ENCODE data around the gene CDK19. TPM values are rescaled to one million over a fixed set of nuclear protein-coding genes. Genes with fewer than 3 reads are reported as not detected.

The CDK19 gene
- total and polyA plus RNA-seq, 2 of the 13 experiments (the other 11 are each of a cell fraction or from before 2014, with no cell fraction given): 13.4 to 27.0 TPM

- intact Hi-C loops (cut with micrococcal nuclease; ENCODE audit: unreplicated experiment) (no loop called here), in situ Hi-C loops (cut with HindIII; ENCODE audit: extremely low pct_ligation_motif_present, low pct_unique_long_range_greater_than_20kb) (no loop called here)
- ATAC-seq: no peak
- no peak for DNase-seq (ENCODE audit: low spot score)
- FAIRE-seq: no peak
- Histone ChIP-seq H4K20me1 (ENCODE audit: insufficient read depth, low read length) (no peaks in the 10 kb centered on the region), H2AFZ (ENCODE audit: low read length) (no peak overlapping the region), H3K36me3 (replicated peaks in 1 of 2; ENCODE audit: control insufficient read depth in 1 of 2, insufficient read depth in 2 of 2, low read length in 2 of 2) (no peaks in the 10 kb centered on the region), H3K79me2 (ENCODE audit: insufficient read depth, low read length) (peaks cover 54% of the 10 kb centered on the region), H3K9me3 (ENCODE audit: low read length) (no peaks in the 10 kb centered on the region), H3K4me3 (replicated peaks in 1 of 3; ENCODE audit: insufficient read depth in 1 of 3, low read depth in 2 of 3, low read length in 3 of 3) (no peak overlapping the region), H3K9ac (ENCODE audit: insufficient read depth, low read depth, low read length) (no peak overlapping the region), H3K4me2 (ENCODE audit: low read depth, low read length) (0 out of 2 replicates have a peak overlapping the region, but pooled peaks have one; percentile 39), H3K27me3 (ENCODE audit: control insufficient read depth in 1 of 2, insufficient read depth in 2 of 2, low read length in 2 of 2) (no peaks in the 10 kb centered on the region), H3K27ac (ENCODE audit: extremely low read length, insufficient read depth, low read length) (no peak overlapping the region), H3K4me1 (ENCODE audit: insufficient read depth, low read length) (peaks cover 21% of the 10 kb centered on the region)
- ChIA-PET POLR2A (interaction anchor here (0.7 to 2.6 kb wide), 3 partner anchors 14 to 74 kb away, joined by 3 to 13 read pairs (median 6); partner anchors contain the start of genes AMD1 and CDK19), CTCF (ENCODE audit: low intra/inter-chr PET ratio, low total read pairs) (no interaction called here)
- TF ChIP-seq ZNF337 (CRISPR knock-in tag; IDR thresholded peaks at IDR 0.05; ENCODE audit: borderline replicate concordance, low read depth): no peak
- TF ChIP-seq MZF1 (CRISPR knock-in tag; IDR thresholded peaks at IDR 0.05; ENCODE audit: borderline replicate concordance): no peak
- TF ChIP-seq PITX1 (CRISPR knock-in tag; IDR thresholded peaks at IDR 0.05): no peak
- TF ChIP-seq ONECUT2 (CRISPR knock-in tag; IDR thresholded peaks at IDR 0.05): no peak
- no TSS peak for BruUV-seq (replicated peaks)
- 94% methylated on average over 5 of the region's 5 CpGs for WGBS (ENCODE audit: low lambda C conversion rate)
Measured at GRCh38 chr6:110800196-110800838, 15.0 kb downstream of the CDK19 start.

- no peak for FAIRE-seq
- no peak for TF ChIP-seq JDP2 (CRISPR knock-in tag; IDR thresholded peaks at IDR 0.05; ENCODE audit: borderline replicate concordance)
- no peak for TF ChIP-seq TBX3 (IDR thresholded peaks at IDR 0.05; ENCODE audit: borderline replicate concordance)
- TF ChIP-seq, protein P1, sequence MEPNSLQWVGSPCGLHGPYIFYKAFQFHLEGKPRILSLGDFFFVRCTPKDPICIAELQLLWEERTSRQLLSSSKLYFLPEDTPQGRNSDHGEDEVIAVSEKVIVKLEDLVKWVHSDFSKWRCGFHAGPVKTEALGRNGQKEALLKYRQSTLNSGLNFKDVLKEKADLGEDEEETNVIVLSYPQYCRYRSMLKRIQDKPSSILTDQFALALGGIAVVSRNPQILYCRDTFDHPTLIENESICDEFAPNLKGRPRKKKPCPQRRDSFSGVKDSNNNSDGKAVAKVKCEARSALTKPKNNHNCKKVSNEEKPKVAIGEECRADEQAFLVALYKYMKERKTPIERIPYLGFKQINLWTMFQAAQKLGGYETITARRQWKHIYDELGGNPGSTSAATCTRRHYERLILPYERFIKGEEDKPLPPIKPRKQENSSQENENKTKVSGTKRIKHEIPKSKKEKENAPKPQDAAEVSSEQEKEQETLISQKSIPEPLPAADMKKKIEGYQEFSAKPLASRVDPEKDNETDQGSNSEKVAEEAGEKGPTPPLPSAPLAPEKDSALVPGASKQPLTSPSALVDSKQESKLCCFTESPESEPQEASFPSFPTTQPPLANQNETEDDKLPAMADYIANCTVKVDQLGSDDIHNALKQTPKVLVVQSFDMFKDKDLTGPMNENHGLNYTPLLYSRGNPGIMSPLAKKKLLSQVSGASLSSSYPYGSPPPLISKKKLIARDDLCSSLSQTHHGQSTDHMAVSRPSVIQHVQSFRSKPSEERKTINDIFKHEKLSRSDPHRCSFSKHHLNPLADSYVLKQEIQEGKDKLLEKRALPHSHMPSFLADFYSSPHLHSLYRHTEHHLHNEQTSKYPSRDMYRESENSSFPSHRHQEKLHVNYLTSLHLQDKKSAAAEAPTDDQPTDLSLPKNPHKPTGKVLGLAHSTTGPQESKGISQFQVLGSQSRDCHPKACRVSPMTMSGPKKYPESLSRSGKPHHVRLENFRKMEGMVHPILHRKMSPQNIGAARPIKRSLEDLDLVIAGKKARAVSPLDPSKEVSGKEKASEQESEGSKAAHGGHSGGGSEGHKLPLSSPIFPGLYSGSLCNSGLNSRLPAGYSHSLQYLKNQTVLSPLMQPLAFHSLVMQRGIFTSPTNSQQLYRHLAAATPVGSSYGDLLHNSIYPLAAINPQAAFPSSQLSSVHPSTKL (CRISPR knock-in tag; IDR thresholded peaks at IDR 0.05): peak; percentile 84
- TF ChIP-seq NR2F6 (IDR thresholded peaks at IDR 0.05): no peak
- 0 out of 2 replicates have a peak, but pooled peaks have one; percentile 25 for TF ChIP-seq NR2F6 (CRISPR knock-in tag; IDR thresholded peaks at IDR 0.05)
- TF ChIP-seq FOXP1 (IDR thresholded peaks at IDR 0.05): no peak
- 0 out of 2 replicates have a peak, but pooled peaks have one; percentile 13 for TF ChIP-seq FOXP1 (CRISPR knock-in tag; IDR thresholded peaks at IDR 0.05)
- TF ChIP-seq HMG20A (CRISPR knock-in tag; IDR thresholded peaks at IDR 0.05; ENCODE audit: borderline replicate concordance): peak; percentile 29; the same call in 1 of the 2 replicates
- no peak for TF ChIP-seq ZNF607 (CRISPR knock-in tag; IDR thresholded peaks at IDR 0.05; ENCODE audit: borderline replicate concordance)
- TF ChIP-seq MYNN (CRISPR knock-in tag; IDR thresholded peaks at IDR 0.05; ENCODE audit: low read depth): no peak
- no peak for TF ChIP-seq ZBTB7A (CRISPR knock-in tag; IDR thresholded peaks at IDR 0.05)
- TF ChIP-seq KDM5B (CRISPR knock-in tag; IDR thresholded peaks at IDR 0.05; ENCODE audit: borderline replicate concordance): no peak
- TF ChIP-seq SAP130 (CRISPR knock-in tag; IDR thresholded peaks at IDR 0.05; ENCODE audit: low read depth): 0 out of 2 replicates have a peak, but pooled peaks have one; percentile 25
Measured at GRCh38 chr6:110799655-110800054, 15.6 kb downstream of the CDK19 start.

More at GRCh38 chr6:110799655-110800054, 15.6 kb downstream of the CDK19 start:
- Histone ChIP-seq H2AFZ (ENCODE audit: low read length) (no peak overlapping the region), H3K27ac (ENCODE audit: extremely low read length, insufficient read depth, low read length) (no peak overlapping the region), H3K4me3 (replicated peaks in 1 of 3; ENCODE audit: insufficient read depth in 1 of 3, low read depth in 2 of 3, low read length in 3 of 3) (no peak overlapping the region), H3K4me2 (ENCODE audit: low read depth, low read length) (peak overlapping the region; percentile 39; the same call in 1 of the 2 replicates), H4K20me1 (ENCODE audit: insufficient read depth, low read length) (no peaks in the 10 kb centered on the region), H3K9me3 (ENCODE audit: low read length) (no peaks in the 10 kb centered on the region), H3K36me3 (replicated peaks in 1 of 2; ENCODE audit: control insufficient read depth in 1 of 2, insufficient read depth in 2 of 2, low read length in 2 of 2) (no peaks in the 10 kb centered on the region), H3K4me1 (ENCODE audit: insufficient read depth, low read length) (peaks cover 21% of the 10 kb centered on the region), H3K79me2 (ENCODE audit: insufficient read depth, low read length) (peaks cover 55% of the 10 kb centered on the region), H3K9ac (ENCODE audit: insufficient read depth, low read depth, low read length) (no peak overlapping the region), H3K27me3 (ENCODE audit: control insufficient read depth in 1 of 2, insufficient read depth in 2 of 2, low read length in 2 of 2) (no peaks in the 10 kb centered on the region)
- 26% methylated on average over 5 of the region's 5 CpGs for WGBS (ENCODE audit: low lambda C conversion rate)
- DNase-seq (ENCODE audit: low spot score) (peak; percentile 64), ATAC-seq (peak; percentile 57)
- POLR2A ChIA-PET: interaction anchor here (0.7 to 2.6 kb wide), 3 partner anchors 15 to 75 kb away, joined by 3 to 13 read pairs (median 6); partner anchors contain the start of genes AMD1 and CDK19
- in situ Hi-C loops (cut with HindIII; ENCODE audit: extremely low pct_ligation_motif_present, low pct_unique_long_range_greater_than_20kb): no loop called here
- intact Hi-C loops (cut with micrococcal nuclease; ENCODE audit: unreplicated experiment): no loop called here
- CTCF ChIA-PET (ENCODE audit: low intra/inter-chr PET ratio, low total read pairs): no interaction called here
- no TSS peak for BruUV-seq (replicated peaks)

All from HepG2 (cell line).